GM19372 (cell line): ENCODE data around the gene ARMH3.
"Not testable (repeated sequence)": the region's sequence is repeated elsewhere in the genome, so short reads cannot be mapped to it uniquely, and the experiment has no call there.

Experiments used
- ATAC-seq: cut with Tn5 transposase; IDR thresholded peaks from one replicate; pipeline ENCODE4 v1.9.1; 2021; ENCODE audit warnings: mild to moderate bottlenecking, low read depth, moderate library complexity; ENCODE audit not compliant: unreplicated experiment

The ARMH3 gene

GRCh38 chr10:101993221-101993620 lies 62.8 kb downstream of the ARMH3 start:
- ATAC-seq: no peak

- no peak for ATAC-seq
Measured at GRCh38 chr10:101987136-101987535, 68.8 kb downstream of the ARMH3 start.

GRCh38 chr10:101986624-101986971 lies 69.4 kb downstream of the ARMH3 start:
- ATAC-seq: no peak

GRCh38 chr10:101980677-101981076 lies 75.3 kb downstream of the ARMH3 start:
- not testable (repeated sequence) for ATAC-seq

GRCh38 chr10:101974091-101974971 lies 81.6 kb downstream of the ARMH3 start:
- no peak for ATAC-seq

GRCh38 chr10:101972761-101973160 lies 83.2 kb downstream of the ARMH3 start:
- ATAC-seq: no peak

- ATAC-seq: peak; percentile 10
Measured at GRCh38 chr10:101969412-101969922, 86.5 kb downstream of the ARMH3 start.

- peak; percentile 48 for ATAC-seq
Measured at GRCh38 chr10:101968940-101969321, 87.0 kb downstream of the ARMH3 start.

GRCh38 chr10:101968286-101968939 lies 87.6 kb downstream of the ARMH3 start:
- no peak for ATAC-seq

GRCh38 chr10:101967713-101968112 lies 88.3 kb downstream of the ARMH3 start:
- no peak for ATAC-seq

GRCh38 chr10:101967119-101967518 lies 88.9 kb downstream of the ARMH3 start:
- ATAC-seq: no peak

- no peak for ATAC-seq
Measured at GRCh38 chr10:101965075-101965765, 90.8 kb downstream of the ARMH3 start.

GRCh38 chr10:101961591-101962498 lies 94.1 kb downstream of the ARMH3 start:
- no peak for ATAC-seq

- no peak for ATAC-seq
Measured at GRCh38 chr10:101960879-101961395, 95.0 kb downstream of the ARMH3 start.

- ATAC-seq: no peak
Measured at GRCh38 chr10:101959346-101959916, 96.5 kb downstream of the ARMH3 start.

- no peak for ATAC-seq
Measured at GRCh38 chr10:101958691-101959090, 97.3 kb downstream of the ARMH3 start.

- no peak for ATAC-seq
Measured at GRCh38 chr10:101956898-101957297, 99.1 kb downstream of the ARMH3 start.

- no peak for ATAC-seq
Measured at GRCh38 chr10:101956117-101956516, 99.9 kb downstream of the ARMH3 start.

- ATAC-seq: no peak
Measured at GRCh38 chr10:101952191-101952590, 103.8 kb downstream of the ARMH3 start.

- no peak for ATAC-seq
Measured at GRCh38 chr10:101950213-101950612, 105.8 kb downstream of the ARMH3 start.
